K562 (cell line): Measurements from ENCODE around the gene CAMSAP2. TPM values are rescaled to one million over a fixed set of nuclear protein-coding genes. Genes with fewer than 3 reads are reported as not detected.

ENCODE experiments used
- ATAC-seq: fragments of 200-7000 bp; cut with Tn5 transposase; 3 replicates; pipeline ENCODE4 v1.9.1; 2020; ENCODE audit warnings: moderate library complexity
- BruUV-seq: library from RNA; stranded (reverse); fragments of 400-500 nt; replicated peaks from 2 replicates; lab custom pipeline; 2021; lab: Mats Ljungman, UMichigan
- CTCF ChIA-PET: fragments of 300-600 bp; formaldehyde crosslinking; extraction: SDS; loops from one replicate; lab custom pipeline; 2021; ENCODE audit warnings: low intra/inter-chr PET ratio; lab: Yijun Ruan, JAX
- POLR2A ChIA-PET: fragments of 300-600, 350-650 bp; sonication (Branson Sonifier 250); formaldehyde crosslinking; extraction: SDS; loops from one replicate; lab custom pipeline; 2021; ENCODE audit warnings: antibody characterized with exemption, inconsistent platforms; lab: Yijun Ruan, JAX
- DNase-seq, 4 experiments: peaks; one replicate each; pipeline versions ENCODE4 v3.0.0 to v3.0.0-alpha.2; 2011 to 2018; ENCODE audit warnings: low spot score in 3 of 4, mixed read lengths in 3 of 4; ENCODE audit errors: extremely low read depth in 1 of 4
- FAIRE-seq: peaks from 2 replicates; lab custom pipeline; 2011; peaks lifted over from hg19 to GRCh38; lab: Jason Lieb, UNC
- H2AFZ ChIP-seq: 2 replicates; pipeline ENCODE4 v1.6.0; 2011; ENCODE audit warnings: low read depth, low read length, control low read depth, inconsistent platforms
- H3K27ac ChIP-seq: fragments of 200-600 bp; 3 replicates; pipeline ENCODE4 v1.8.0; 2011; ENCODE audit warnings: low read depth, mild to moderate bottlenecking, control low read depth, inconsistent platforms, low read length, moderate library complexity, mixed read lengths; ENCODE audit errors: extremely low read depth
- H3K27me3 ChIP-seq, 2 experiments: fragments of 300-600 bp in 1 of 2; 2 replicates in 1 of 2; 3 replicates in 1 of 2; pipeline versions ENCODE4 v1.6.0 to v1.8.0; 2011; ENCODE audit warnings: inconsistent platforms in 2 of 2, low read length in 2 of 2, mild to moderate bottlenecking in 1 of 2, mixed read lengths in 1 of 2, moderate library complexity in 1 of 2; ENCODE audit not compliant: control insufficient read depth in 2 of 2, insufficient read depth in 2 of 2
- H3K36me3 ChIP-seq: fragments of 300-600 bp; 3 replicates; pipeline ENCODE4 v1.8.0; 2011; ENCODE audit warnings: mild to moderate bottlenecking, low read length, inconsistent platforms; ENCODE audit not compliant: control insufficient read depth, insufficient read depth
- H3K4me1 ChIP-seq, 2 experiments: fragments of 200-600 bp in 1 of 2; replicated peaks in 1 of 2; 2 replicates in 1 of 2; 3 replicates in 1 of 2; pipeline versions ENCODE4 v1.5.1 to v1.8.0; 2011; ENCODE audit warnings: inconsistent platforms in 2 of 2, low read length in 2 of 2, mild to moderate bottlenecking in 1 of 2, mixed read lengths in 1 of 2, moderate library complexity in 1 of 2; ENCODE audit not compliant: control insufficient read depth in 2 of 2, insufficient read depth in 2 of 2
- H3K4me2 ChIP-seq: 2 replicates; pipeline ENCODE4 v1.6.1; 2011; ENCODE audit warnings: low read length, control low read depth, inconsistent platforms, mixed read lengths; ENCODE audit not compliant: insufficient read depth
- H3K4me3 ChIP-seq: fragments of 200-600 bp; sonication (generic), shearing (Covaris generic); 2 replicates; pipeline ENCODE4 v1.5.1; 2016; ENCODE audit warnings: control low read depth, inconsistent platforms
- H3K79me2 ChIP-seq: fragments of 200-600 bp; 3 replicates; pipeline ENCODE4 v1.8.0; 2011; ENCODE audit warnings: low read length, inconsistent platforms; ENCODE audit not compliant: control insufficient read depth, insufficient read depth
- H3K9ac ChIP-seq, 2 experiments: 2 replicates each; pipeline versions ENCODE4 v1.6.0 to v1.6.1; 2011; ENCODE audit warnings: low read depth in 2 of 2, low read length in 2 of 2, control low read depth in 1 of 2, inconsistent platforms in 1 of 2, mild to moderate bottlenecking in 1 of 2, mixed read lengths in 1 of 2; ENCODE audit not compliant: insufficient read depth in 1 of 2
- H3K9me1 ChIP-seq: one replicate; pipeline ENCODE4 v1.6.0; 2011; ENCODE audit warnings: inconsistent platforms, mild to moderate bottlenecking, low read length, moderate library complexity; ENCODE audit not compliant: control insufficient read depth, insufficient read depth
- H3K9me3 ChIP-seq: replicated peaks from 2 replicates; pipeline ENCODE4 v1.5.1; 2011; ENCODE audit warnings: low read depth, low read length, inconsistent platforms; ENCODE audit not compliant: control insufficient read depth, insufficient read depth
- H4K20me1 ChIP-seq: replicated peaks from 2 replicates; pipeline ENCODE4 v1.6.1; 2011; ENCODE audit warnings: low read length, inconsistent platforms, mixed read lengths; ENCODE audit not compliant: control insufficient read depth, insufficient read depth
- ATF4 ChIP-seq: fragments of 450-650 bp; formaldehyde crosslinking; IDR thresholded peaks from 2 replicates; pipeline ENCODE4 v1.4.0; 2022; ENCODE audit warnings: mild to moderate bottlenecking, moderate library complexity
- CCNT2 ChIP-seq: IDR thresholded peaks from 2 replicates; pipeline ENCODE4 v1.6.1; 2011; ENCODE audit warnings: borderline replicate concordance, low read depth, mild to moderate bottlenecking, moderate library complexity, mixed read lengths, low read length; ENCODE audit not compliant: insufficient read length; ENCODE audit errors: extremely low read depth
- DIDO1 ChIP-seq: fragments of 450-650 bp; IDR thresholded peaks from 2 replicates; pipeline ENCODE4 v1.6.1; 2016; ENCODE audit warnings: low read depth, missing biosample characterization, missing genetic modification characterization
- MITF ChIP-seq: IDR thresholded peaks from 2 replicates; pipeline ENCODE4 v1.6.1; 2014; ENCODE audit warnings: antibody characterized with exemption
- NR1H2 ChIP-seq: sonication (generic); formaldehyde crosslinking; IDR thresholded peaks from 2 replicates; pipeline ENCODE4 v1.4.0; 2020; ENCODE audit warnings: mild to moderate bottlenecking, missing genetic modification reagents
- RBM34 ChIP-seq: fragments of 200-400 bp; formaldehyde crosslinking; IDR thresholded peaks from 2 replicates; pipeline ENCODE4 v1.6.1; 2018; ENCODE audit warnings: low read length, borderline replicate concordance; ENCODE audit not compliant: insufficient read depth
- SMARCA4 ChIP-seq: fragments of 450-650 bp; IDR thresholded peaks from 2 replicates; pipeline ENCODE4 v1.6.1; 2016
- SRSF9 ChIP-seq: fragments of 200-400 bp; formaldehyde crosslinking; IDR thresholded peaks from 2 replicates; pipeline ENCODE4 v1.6.1; 2017; ENCODE audit warnings: low read depth, low read length, borderline replicate concordance
- ZNF232 ChIP-seq: sonication (generic); formaldehyde crosslinking; IDR thresholded peaks from 2 replicates; pipeline ENCODE4 v1.8.0; 2022; ENCODE audit warnings: mild to moderate bottlenecking, missing genetic modification reagents
- ZNF717 ChIP-seq: fragments of 250-450 bp; sonication (Bioruptor Pico); IDR thresholded peaks from 2 replicates; pipeline ENCODE4 v1.5.0; 2021
- WGBS: fragments of 100-300 bp; shearing (Covaris generic); methylation state at CpG from one replicate; pipeline ENCODE4 v1.1.6; 2016; ENCODE audit warnings: low coverage, mixed read lengths; ENCODE audit not compliant: insufficient coverage; ENCODE audit errors: missing lambda C conversion rate; 5-methylcytosine and 5-hydroxymethylcytosine counted together
- in situ Hi-C: fragments of 300-500 bp; cut with MboI; formaldehyde crosslinking; loops from 4 replicates; pipeline ENCODE4 v1.15.0; 2018; ENCODE audit warnings: inconsistent platforms, mixed read lengths
- intact Hi-C: fragments of 100-400 bp; cut with micrococcal nuclease; formaldehyde crosslinking; loops from 2 replicates; pipeline ENCODE4 v1.14.2; 2022
- polyA plus RNA-seq, 8 experiments: library from polyadenylated mRNA; depleted of rRNA in 4 of 8; stranded (reverse) in 5 of 8; unstranded in 3 of 8; fragments of >200 nt; fragmentation: Nextera tagmentation in 2 of 8; fragmentation: Illumina TruSeq in 1 of 8; extraction: Ambion mirVana in 2 of 8; extraction: Trizol in 1 of 8; gene quantifications; 2 replicates each; pipeline versions ENCODE4 v1.2.1 to v1.2.3, GENCODE V29; 2011 to 2014; ENCODE audit warnings: inconsistent platforms in 1 of 8, missing spikeins in 1 of 8
- total RNA-seq, 7 experiments: library from RNA; depleted of rRNA in 6 of 7; stranded (reverse); fragments of >200 nt in 6 of 7; fragmentation: Illumina TruSeq in 2 of 7; extraction: Trizol in 2 of 7; gene quantifications; 2 replicates each; pipeline versions ENCODE4 v1.2.1 to v1.2.3, GENCODE V29; 2011 to 2021; ENCODE audit warnings: low replicate concordance in 1 of 7
- TF ChIP-seq, protein P1 (sequence below): fragments of 450-650 bp; IDR thresholded peaks from 2 replicates; pipeline ENCODE4 v1.6.1; 2018; ENCODE audit warnings: mild to moderate bottlenecking, low read depth; ENCODE audit not compliant: partially characterized antibody
- TF ChIP-seq, protein P2 (sequence below): sonication (generic); formaldehyde crosslinking; IDR thresholded peaks from 2 replicates; pipeline ENCODE4 v1.8.0; 2022; ENCODE audit warnings: mild to moderate bottlenecking, missing genetic modification reagents
- TF ChIP-seq, protein P3 (sequence below): sonication (generic); formaldehyde crosslinking; IDR thresholded peaks from 2 replicates; pipeline ENCODE4 v1.8.0; 2022; ENCODE audit warnings: missing genetic modification reagents, mild to moderate bottlenecking, moderate library complexity, borderline replicate concordance

CAMSAP2 gene
- total and polyA plus RNA-seq, 9 of the 15 experiments (the other 6 are each of a cell fraction or from before 2014, with no cell fraction given): 1.4 to 7.5 (median 2.7) TPM

GRCh38 chr1:200694738-200695137 is 44.0 kb upstream of the CAMSAP2 start:
- no peak overlapping the region for H3K4me3 ChIP-seq
- ChIA-PET POLR2A (no interaction called here), CTCF (no interaction called here)
- H3K4me2 ChIP-seq: no peak overlapping the region
- H3K79me2 ChIP-seq: no peaks in the 10 kb centered on the region
- H3K4me1 ChIP-seq: no peaks in the 10 kb centered on the region
- ATAC-seq (no peak), DNase-seq (no peak), FAIRE-seq (no peak)
- TF ChIP-seq ZNF717 (CRISPR knock-in tag): no peak
- no peak for TF ChIP-seq NR1H2
- no peak for TF ChIP-seq SRSF9
- TF ChIP-seq, protein P1, sequence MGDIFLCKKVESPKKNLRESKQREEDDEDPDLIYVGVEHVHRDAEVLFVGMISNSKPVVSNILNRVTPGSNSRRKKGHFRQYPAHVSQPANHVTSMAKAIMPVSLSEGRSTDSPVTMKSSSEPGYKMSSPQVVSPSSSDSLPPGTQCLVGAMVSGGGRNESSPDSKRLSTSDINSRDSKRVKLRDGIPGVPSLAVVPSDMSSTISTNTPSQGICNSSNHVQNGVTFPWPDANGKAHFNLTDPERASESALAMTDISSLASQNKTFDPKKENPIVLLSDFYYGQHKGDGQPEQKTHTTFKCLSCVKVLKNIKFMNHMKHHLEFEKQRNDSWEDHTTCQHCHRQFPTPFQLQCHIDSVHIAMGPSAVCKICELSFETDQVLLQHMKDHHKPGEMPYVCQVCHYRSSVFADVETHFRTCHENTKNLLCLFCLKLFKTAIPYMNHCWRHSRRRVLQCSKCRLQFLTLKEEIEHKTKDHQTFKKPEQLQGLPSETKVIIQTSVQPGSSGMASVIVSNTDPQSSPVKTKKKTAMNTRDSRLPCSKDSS: no peak
- no peak for TF ChIP-seq CCNT2
- TF ChIP-seq ZNF232 (CRISPR knock-in tag): no peak
- TF ChIP-seq, protein P2, sequence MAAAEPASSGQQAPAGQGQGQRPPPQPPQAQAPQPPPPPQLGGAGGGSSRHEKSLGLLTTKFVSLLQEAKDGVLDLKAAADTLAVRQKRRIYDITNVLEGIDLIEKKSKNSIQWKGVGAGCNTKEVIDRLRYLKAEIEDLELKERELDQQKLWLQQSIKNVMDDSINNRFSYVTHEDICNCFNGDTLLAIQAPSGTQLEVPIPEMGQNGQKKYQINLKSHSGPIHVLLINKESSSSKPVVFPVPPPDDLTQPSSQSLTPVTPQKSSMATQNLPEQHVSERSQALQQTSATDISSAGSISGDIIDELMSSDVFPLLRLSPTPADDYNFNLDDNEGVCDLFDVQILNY: no peak
- TF ChIP-seq RBM34: no peak
- TF ChIP-seq ATF4 (CRISPR knock-in tag): no peak
- no peak for TF ChIP-seq DIDO1 (tag)
- no peak for TF ChIP-seq MITF
- TF ChIP-seq, protein P3, sequence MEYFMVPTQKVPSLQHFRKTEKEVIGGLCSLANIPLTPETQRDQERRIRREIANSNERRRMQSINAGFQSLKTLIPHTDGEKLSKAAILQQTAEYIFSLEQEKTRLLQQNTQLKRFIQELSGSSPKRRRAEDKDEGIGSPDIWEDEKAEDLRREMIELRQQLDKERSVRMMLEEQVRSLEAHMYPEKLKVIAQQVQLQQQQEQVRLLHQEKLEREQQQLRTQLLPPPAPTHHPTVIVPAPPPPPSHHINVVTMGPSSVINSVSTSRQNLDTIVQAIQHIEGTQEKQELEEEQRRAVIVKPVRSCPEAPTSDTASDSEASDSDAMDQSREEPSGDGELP (CRISPR knock-in tag): no peak
- TF ChIP-seq SMARCA4: no peak
- H3K9me3 ChIP-seq: no peaks in the 10 kb centered on the region
- no peak overlapping the region for H3K27ac ChIP-seq
- no peaks in the 10 kb centered on the region for H3K9me1 ChIP-seq
- intact Hi-C loops (no loop called here), in situ Hi-C loops (no loop called here)
- H2AFZ ChIP-seq: peak overlapping the region; percentile 28; the same call in 1 of the 2 replicates
- no peaks in the 10 kb centered on the region for H3K36me3 ChIP-seq
- H3K9ac ChIP-seq: no peak overlapping the region
- no peaks in the 10 kb centered on the region for H3K27me3 ChIP-seq
- WGBS: 7% methylated on average over 3 of the region's 3 CpGs
- no peaks in the 10 kb centered on the region for H4K20me1 ChIP-seq
- no TSS peak for BruUV-seq
